NCI-H1417 treated with DMSO at 0.1 percent for 48 hours (cell line): ENCODE measurements around the gene AJM1.

Experiments
- DNase-seq: peaks from one replicate; lab custom pipeline; 2025; lab: John Stamatoyannopoulos, UW

The AJM1 gene

GRCh38 chr9:136808075-136808805 is 34.0 kb upstream of the AJM1 start:
- DNase-seq: no peak

GRCh38 chr9:136808806-136809158 is 33.5 kb upstream of the AJM1 start:
- no peak for DNase-seq

GRCh38 chr9:136814725-136815421 is 27.4 kb upstream of the AJM1 start:
- DNase-seq: no peak

GRCh38 chr9:136815422-136815782 is 26.9 kb upstream of the AJM1 start:
- DNase-seq: no peak

- DNase-seq: no peak
These were observed 21.1 kb upstream of the AJM1 start for GRCh38 chr9:136820971-136821825.

GRCh38 chr9:136821826-136822544 is 20.3 kb upstream of the AJM1 start:
- no peak for DNase-seq

- DNase-seq: peak; percentile 73
These were observed 18.9 kb upstream of the AJM1 start for GRCh38 chr9:136823136-136824046.

- DNase-seq: no peak
These were observed 17.6 kb upstream of the AJM1 start for GRCh38 chr9:136824496-136825225.

GRCh38 chr9:136825295-136826187 is 16.7 kb upstream of the AJM1 start:
- no peak for DNase-seq

- no peak for DNase-seq
These were observed 16.1 kb upstream of the AJM1 start for GRCh38 chr9:136826188-136826541.

GRCh38 chr9:136826703-136827582 is 15.3 kb upstream of the AJM1 start:
- no peak for DNase-seq

GRCh38 chr9:136827794-136828473 is 14.3 kb upstream of the AJM1 start:
- no peak for DNase-seq

- no peak for DNase-seq
These were observed 13.7 kb upstream of the AJM1 start for GRCh38 chr9:136828474-136829140.

GRCh38 chr9:136829412-136829811 is 12.9 kb upstream of the AJM1 start:
- no peak for DNase-seq

- no peak for DNase-seq
These were observed 12.0 kb upstream of the AJM1 start for GRCh38 chr9:136829981-136830885.

- no peak for DNase-seq
These were observed 11.1 kb upstream of the AJM1 start for GRCh38 chr9:136831002-136831719.
